Metanephros (tissue), 2 donors: ENCODE measurements around the gene SOX30. TPM values are rescaled to one million over a fixed set of nuclear protein-coding genes. Genes with fewer than 3 reads are reported as not detected.

ENCODE experiments used
- small RNA-seq: library from RNA; depleted of rRNA; stranded (forward); fragments of <200 nt; gene quantifications from one replicate; pipeline ENCODE3, GENCODE V24; 2014; ENCODE audit warnings: low replicate concordance
- total RNA-seq: library from RNA; depleted of rRNA; stranded (reverse); fragments of >200 nt; gene quantifications from one replicate; pipeline ENCODE4 v1.2.3, GENCODE V29; 2014

Gene SOX30
- total RNA-seq, result 0.06 TPM

DNA sequence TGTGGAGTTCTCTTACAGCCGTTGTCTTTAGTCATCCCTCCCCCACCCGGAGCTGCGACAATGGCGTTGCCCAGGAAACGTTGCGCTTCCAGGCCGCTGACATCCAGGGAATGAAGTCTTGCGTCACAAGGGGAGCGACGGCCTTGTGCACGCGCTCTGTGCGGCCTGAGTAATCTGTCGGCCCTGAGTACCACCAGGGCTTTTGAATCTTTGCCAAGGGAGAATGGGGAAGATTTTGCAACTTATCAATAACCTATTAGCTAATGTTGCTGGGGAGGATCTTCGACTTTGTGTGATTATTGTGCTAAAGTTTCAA is at the start of gene SOX30:
Gene SOX30, minus strand, starts transcription at position 62 of the 316 bp plus-strand sequence. CDS start 360 bp downstream, outside the sequence.

DNA sequence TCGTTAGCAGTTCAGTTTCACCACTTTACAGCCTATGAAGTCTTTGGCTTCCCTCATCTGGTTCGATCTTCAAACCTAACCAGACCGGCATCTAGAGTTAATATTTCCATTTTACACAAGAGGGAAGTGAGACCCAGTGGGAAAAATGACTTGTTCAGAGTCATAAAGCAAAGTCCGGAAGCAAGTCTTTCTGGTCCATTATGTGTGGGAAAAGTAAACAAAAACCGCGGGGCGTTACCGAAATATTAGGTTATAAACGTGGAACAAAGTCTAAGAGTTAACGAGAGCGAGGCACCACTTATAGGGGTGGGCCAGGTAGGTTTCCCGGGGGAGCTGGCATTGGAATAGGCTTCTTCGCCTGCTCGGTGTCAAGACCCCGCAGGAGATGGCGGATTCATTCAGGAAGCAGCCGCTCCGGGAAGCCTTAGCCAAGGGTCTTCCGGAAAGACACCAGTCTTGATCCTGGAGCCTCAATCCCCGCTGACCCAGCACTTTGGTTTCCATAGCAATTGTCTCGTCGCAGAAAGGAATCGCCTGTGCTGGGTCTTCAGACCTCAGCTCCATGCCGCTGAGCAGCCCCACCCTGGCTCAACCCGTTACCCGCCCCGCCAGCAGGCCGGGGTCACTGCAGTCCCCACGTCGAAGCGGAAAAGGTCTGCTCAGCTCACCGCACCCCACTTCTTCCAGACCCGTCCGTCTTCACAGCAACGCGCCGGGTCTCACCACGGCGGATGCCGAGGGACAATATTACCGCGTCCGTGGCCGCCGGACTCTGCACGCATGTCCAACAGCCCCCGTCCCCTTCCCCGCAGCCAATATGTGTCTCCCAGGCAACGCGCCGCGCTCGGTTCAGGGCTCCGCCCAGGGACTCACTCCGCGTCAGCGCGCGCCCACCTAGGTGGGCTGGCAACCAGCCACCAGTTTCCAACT is 18.7 kb upstream of the SOX30 start, which contains the start of gene C5orf52:
Gene C5orf52, plus strand, starts transcription at position 872 of the 930 bp plus-strand sequence. CDS start 82 bp downstream, outside the sequence.

Small RNA genes lying within 50 kb of the gene (small RNA-seq; reads per million reads assigned to genes)
- gene RNU6-390P, result not detected

Other genes with a start within 250 kb of the SOX30 start
- 0.47 TPM for gene NIPAL4, start 192.2 kb downstream of the SOX30 start, total RNA-seq
- 10.9 TPM for gene ADAM19, start 76.7 kb downstream of the SOX30 start, total RNA-seq
- gene C5orf52, start 19.1 kb upstream of the SOX30 start, total RNA-seq, result not detected
- 10.5 TPM for gene THG1L, start 79.0 kb upstream of the SOX30 start, total RNA-seq
- gene LSM11, start 91.3 kb upstream of the SOX30 start, total RNA-seq, result 6.9 TPM
- 106 TPM for gene CLINT1, start 206.7 kb upstream of the SOX30 start, total RNA-seq